ENCODE results near the gene LTBP1. TPM values are rescaled to one million over a fixed set of nuclear protein-coding genes. Genes with fewer than 3 reads are reported as not detected.

The LTBP1 gene
- total and polyA plus RNA-seq, 2 of the 13 experiments (the other 11 are each of a cell fraction or from before 2014, with no cell fraction given): 0.12 to 0.22 TPM

DNA sequence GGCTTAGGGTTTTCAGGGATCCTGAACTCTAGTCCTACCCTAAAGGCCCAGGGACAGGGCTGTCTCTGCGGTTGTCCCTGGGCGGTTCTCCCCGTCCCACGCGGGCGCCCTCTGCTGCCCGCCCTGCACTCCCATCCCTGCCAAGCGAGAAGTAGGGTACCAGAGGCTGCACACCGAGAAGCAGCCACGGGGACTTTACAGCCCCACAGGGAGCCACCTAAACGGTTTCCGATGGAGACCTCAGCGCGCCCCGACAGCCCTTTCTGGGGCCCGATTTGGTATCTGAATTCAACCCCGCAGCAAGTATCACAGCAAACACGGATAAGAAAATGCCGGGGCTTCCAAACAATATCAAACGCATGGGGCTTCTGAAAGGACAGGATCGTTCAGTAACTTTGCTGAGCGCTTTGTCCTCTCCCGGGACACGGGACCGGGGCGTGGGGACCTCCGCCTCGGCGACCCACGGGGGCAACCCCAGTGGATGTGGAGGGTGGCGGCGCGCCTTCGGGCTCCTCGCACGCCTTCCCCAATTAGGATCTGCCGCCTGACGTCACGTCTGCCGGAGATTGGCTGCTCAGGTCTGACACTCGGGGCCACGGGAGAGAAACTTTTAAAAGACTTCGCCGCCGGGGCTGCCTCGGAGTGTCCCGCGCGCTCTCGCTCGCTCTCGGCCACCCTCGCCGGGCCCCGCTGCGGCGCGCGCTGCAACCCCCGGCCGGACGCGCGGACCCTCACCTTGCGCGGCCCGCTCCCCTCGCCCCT is at the start of gene LTBP1 (continued):
- TF ChIP-seq, protein P1, sequence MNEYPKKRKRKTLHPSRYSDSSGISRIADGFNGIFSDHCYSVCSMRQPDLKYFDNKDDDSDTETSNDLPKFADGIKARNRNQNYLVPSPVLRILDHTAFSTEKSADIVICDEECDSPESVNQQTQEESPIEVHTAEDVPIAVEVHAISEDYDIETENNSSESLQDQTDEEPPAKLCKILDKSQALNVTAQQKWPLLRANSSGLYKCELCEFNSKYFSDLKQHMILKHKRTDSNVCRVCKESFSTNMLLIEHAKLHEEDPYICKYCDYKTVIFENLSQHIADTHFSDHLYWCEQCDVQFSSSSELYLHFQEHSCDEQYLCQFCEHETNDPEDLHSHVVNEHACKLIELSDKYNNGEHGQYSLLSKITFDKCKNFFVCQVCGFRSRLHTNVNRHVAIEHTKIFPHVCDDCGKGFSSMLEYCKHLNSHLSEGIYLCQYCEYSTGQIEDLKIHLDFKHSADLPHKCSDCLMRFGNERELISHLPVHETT (CRISPR knock-in tag; conservative IDR thresholded peaks at IDR 0.05): no peak
- TF ChIP-seq PCBP1 (IDR thresholded peaks at IDR 0.05; ENCODE audit: borderline replicate concordance, low read depth, low read length): no peak
- TF ChIP-seq, protein P2, sequence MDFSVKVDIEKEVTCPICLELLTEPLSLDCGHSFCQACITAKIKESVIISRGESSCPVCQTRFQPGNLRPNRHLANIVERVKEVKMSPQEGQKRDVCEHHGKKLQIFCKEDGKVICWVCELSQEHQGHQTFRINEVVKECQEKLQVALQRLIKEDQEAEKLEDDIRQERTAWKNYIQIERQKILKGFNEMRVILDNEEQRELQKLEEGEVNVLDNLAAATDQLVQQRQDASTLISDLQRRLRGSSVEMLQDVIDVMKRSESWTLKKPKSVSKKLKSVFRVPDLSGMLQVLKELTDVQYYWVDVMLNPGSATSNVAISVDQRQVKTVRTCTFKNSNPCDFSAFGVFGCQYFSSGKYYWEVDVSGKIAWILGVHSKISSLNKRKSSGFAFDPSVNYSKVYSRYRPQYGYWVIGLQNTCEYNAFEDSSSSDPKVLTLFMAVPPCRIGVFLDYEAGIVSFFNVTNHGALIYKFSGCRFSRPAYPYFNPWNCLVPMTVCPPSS (IDR thresholded peaks at IDR 0.05): no peak
- no peak for TF ChIP-seq THAP11 (CRISPR knock-in tag; IDR thresholded peaks at IDR 0.05)
- TF ChIP-seq NCOR1 (IDR thresholded peaks at IDR 0.05; ENCODE audit: borderline replicate concordance, low read length): no peak
- TF ChIP-seq NR2F6 (IDR thresholded peaks at IDR 0.05): no peak
- TF ChIP-seq NR2F6 (CRISPR knock-in tag; IDR thresholded peaks at IDR 0.05): no peak
- TF ChIP-seq MBNL3 (CRISPR knock-in tag; conservative IDR thresholded peaks at IDR 0.05): no peak
- no peak for TF ChIP-seq ZSCAN20 (CRISPR knock-in tag; IDR thresholded peaks at IDR 0.05; ENCODE audit: borderline replicate concordance)
- peak; percentile 38; the same call in 1 of the 2 replicates for TF ChIP-seq MTF2 (CRISPR knock-in tag; IDR thresholded peaks at IDR 0.05; ENCODE audit: borderline replicate concordance)
- TF ChIP-seq KAT8 (CRISPR knock-in tag; IDR thresholded peaks at IDR 0.05): no peak
- TF ChIP-seq ETV6 (CRISPR knock-in tag; conservative IDR thresholded peaks at IDR 0.05): no peak
- TF ChIP-seq ZNF737 (CRISPR knock-in tag; IDR thresholded peaks at IDR 0.05; ENCODE audit: borderline replicate concordance): no peak
- TF ChIP-seq CBX1 (IDR thresholded peaks at IDR 0.05; ENCODE audit: low read depth): no peak
- TF ChIP-seq, protein P3, sequence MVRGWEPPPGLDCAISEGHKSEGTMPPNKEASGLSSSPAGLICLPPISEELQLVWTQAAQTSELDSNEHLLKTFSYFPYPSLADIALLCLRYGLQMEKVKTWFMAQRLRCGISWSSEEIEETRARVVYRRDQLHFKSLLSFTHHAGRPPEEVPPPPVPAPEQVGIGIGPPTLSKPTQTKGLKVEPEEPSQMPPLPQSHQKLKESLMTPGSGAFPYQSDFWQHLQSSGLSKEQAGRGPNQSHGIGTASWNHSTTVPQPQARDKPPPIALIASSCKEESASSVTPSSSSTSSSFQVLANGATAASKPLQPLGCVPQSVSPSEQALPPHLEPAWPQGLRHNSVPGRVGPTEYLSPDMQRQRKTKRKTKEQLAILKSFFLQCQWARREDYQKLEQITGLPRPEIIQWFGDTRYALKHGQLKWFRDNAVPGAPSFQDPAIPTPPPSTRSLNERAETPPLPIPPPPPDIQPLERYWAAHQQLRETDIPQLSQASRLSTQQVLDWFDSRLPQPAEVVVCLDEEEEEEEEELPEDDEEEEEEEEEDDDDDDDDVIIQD (CRISPR knock-in tag; IDR thresholded peaks at IDR 0.05; ENCODE audit: low read depth): no peak
- no peak for TF ChIP-seq ZFY (CRISPR knock-in tag; IDR thresholded peaks at IDR 0.05)
- TF ChIP-seq ZFP41 (CRISPR knock-in tag; IDR thresholded peaks at IDR 0.05; ENCODE audit: borderline replicate concordance): no peak
- TF ChIP-seq, protein P4, sequence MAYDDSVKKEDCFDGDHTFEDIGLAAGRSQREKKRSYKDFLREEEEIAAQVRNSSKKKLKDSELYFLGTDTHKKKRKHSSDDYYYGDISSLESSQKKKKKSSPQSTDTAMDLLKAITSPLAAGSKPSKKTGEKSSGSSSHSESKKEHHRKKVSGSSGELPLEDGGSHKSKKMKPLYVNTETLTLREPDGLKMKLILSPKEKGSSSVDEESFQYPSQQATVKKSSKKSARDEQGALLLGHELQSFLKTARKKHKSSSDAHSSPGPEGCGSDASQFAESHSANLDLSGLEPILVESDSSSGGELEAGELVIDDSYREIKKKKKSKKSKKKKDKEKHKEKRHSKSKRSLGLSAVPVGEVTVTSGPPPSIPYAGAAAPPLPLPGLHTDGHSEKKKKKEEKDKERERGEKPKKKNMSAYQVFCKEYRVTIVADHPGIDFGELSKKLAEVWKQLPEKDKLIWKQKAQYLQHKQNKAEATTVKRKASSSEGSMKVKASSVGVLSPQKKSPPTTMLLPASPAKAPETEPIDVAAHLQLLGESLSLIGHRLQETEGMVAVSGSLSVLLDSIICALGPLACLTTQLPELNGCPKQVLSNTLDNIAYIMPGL (CRISPR knock-in tag; IDR thresholded peaks at IDR 0.05; ENCODE audit: borderline replicate concordance in 1 of 2, low read depth in 1 of 2): peak; percentile 38 to 77; a peak in 1 of 4 replicates
- TF ChIP-seq, protein P5, sequence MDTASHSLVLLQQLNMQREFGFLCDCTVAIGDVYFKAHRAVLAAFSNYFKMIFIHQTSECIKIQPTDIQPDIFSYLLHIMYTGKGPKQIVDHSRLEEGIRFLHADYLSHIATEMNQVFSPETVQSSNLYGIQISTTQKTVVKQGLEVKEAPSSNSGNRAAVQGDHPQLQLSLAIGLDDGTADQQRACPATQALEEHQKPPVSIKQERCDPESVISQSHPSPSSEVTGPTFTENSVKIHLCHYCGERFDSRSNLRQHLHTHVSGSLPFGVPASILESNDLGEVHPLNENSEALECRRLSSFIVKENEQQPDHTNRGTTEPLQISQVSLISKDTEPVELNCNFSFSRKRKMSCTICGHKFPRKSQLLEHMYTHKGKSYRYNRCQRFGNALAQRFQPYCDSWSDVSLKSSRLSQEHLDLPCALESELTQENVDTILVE (CRISPR knock-in tag; IDR thresholded peaks at IDR 0.05): no peak
- no peak for TF ChIP-seq CEBPB (IDR thresholded peaks at IDR 0.05; ENCODE audit: borderline replicate concordance, low read depth, low read length)
- TF ChIP-seq ZNF441 (CRISPR knock-in tag; IDR thresholded peaks at IDR 0.05; ENCODE audit: borderline replicate concordance): no peak
- TF ChIP-seq ZC3H4 (CRISPR knock-in tag; IDR thresholded peaks at IDR 0.05; ENCODE audit: borderline replicate concordance): no peak
- no peak for TF ChIP-seq ZNF773 (CRISPR knock-in tag; IDR thresholded peaks at IDR 0.05; ENCODE audit: borderline replicate concordance)
- peak; percentile 53; the same call in 1 of the 2 replicates for TF ChIP-seq ZNF33B (CRISPR knock-in tag; IDR thresholded peaks at IDR 0.05)
- no peak for TF ChIP-seq ZMYM2 (CRISPR knock-in tag; IDR thresholded peaks at IDR 0.05)

Measured in HepG2 (cell line).